Parathyroid adenoma (tissue), 2 donors: ENCODE results near the gene ALAS1.

Experiments used
- H2AFZ ChIP-seq: fragments of 300-600 bp; sonication (generic); one replicate; pipeline ENCODE4 v1.7.0; 2017; ENCODE audit warnings: antibody characterized with exemption, mild to moderate bottlenecking
- H3K27ac ChIP-seq: fragments of 300-600 bp; sonication (generic); one replicate; pipeline ENCODE4 v1.7.0; 2017
- H3K27me3 ChIP-seq: fragments of 300-600 bp; sonication (generic); one replicate; pipeline ENCODE4 v1.7.0; 2017; ENCODE audit warnings: low read length; ENCODE audit not compliant: control insufficient read depth, insufficient read depth
- H3K36me3 ChIP-seq: fragments of 300-600 bp; sonication (generic); one replicate; pipeline ENCODE4 v1.7.0; 2017; ENCODE audit warnings: low read length; ENCODE audit not compliant: control insufficient read depth, insufficient read depth
- H3K4me1 ChIP-seq: fragments of 300-600 bp; sonication (generic); one replicate; pipeline ENCODE4 v1.7.0; 2017; ENCODE audit warnings: control low read depth
- H3K4me2 ChIP-seq: fragments of 300-600 bp; sonication (generic); one replicate; pipeline ENCODE4 v1.7.0; 2017; ENCODE audit warnings: low read length
- H3K4me3 ChIP-seq: fragments of 300-600 bp; sonication (generic); one replicate; pipeline ENCODE4 v1.7.0; 2017; ENCODE audit warnings: low read depth, low read length
- H3K79me2 ChIP-seq: fragments of 300-600 bp; sonication (generic); one replicate; pipeline ENCODE4 v1.7.0; 2017; ENCODE audit warnings: control low read depth
- H3K9ac ChIP-seq: fragments of 300-600 bp; sonication (generic); one replicate; pipeline ENCODE4 v1.7.0; 2017; ENCODE audit warnings: mild to moderate bottlenecking
- H3K9me3 ChIP-seq: fragments of 300-600 bp; sonication (generic); one replicate; pipeline ENCODE4 v1.7.0; 2017; ENCODE audit warnings: low read length; ENCODE audit not compliant: control insufficient read depth
- CTCF ChIP-seq: fragments of 300-600 bp; sonication (generic); IDR thresholded peaks from one replicate; pipeline ENCODE4 v1.7.0; 2017; ENCODE audit warnings: antibody characterized with exemption, mild to moderate bottlenecking
- donor health status: primary hyperparathyroidism.

The ALAS1 gene

GRCh38 chr3:52197842-52198625, at the start of gene ALAS1:
Gene ALAS1, plus strand, starts transcription at chr3:52198160. Its CDS starts 1,082 bp downstream, at chr3:52199242.
- Histone ChIP-seq H3K79me2 (peaks cover 3% of the 10 kb centered on the region), H3K9ac (peak within 1 kb of the TSS; percentile 77), H3K4me2 (peak within 1 kb of the TSS; percentile 96), H3K4me3 (peak within 1 kb of the TSS; percentile 97), H3K36me3 (no peaks in the 10 kb centered on the region), H2AFZ (peak within 1 kb of the TSS; percentile 100), H3K9me3 (no peaks in the 10 kb centered on the region), H3K4me1 (peaks cover 10% of the 10 kb centered on the region), H3K27ac (peak within 1 kb of the TSS; percentile 77), H3K27me3 (no peaks in the 10 kb centered on the region)
- peak; percentile 20 for TF ChIP-seq CTCF

DNA sequence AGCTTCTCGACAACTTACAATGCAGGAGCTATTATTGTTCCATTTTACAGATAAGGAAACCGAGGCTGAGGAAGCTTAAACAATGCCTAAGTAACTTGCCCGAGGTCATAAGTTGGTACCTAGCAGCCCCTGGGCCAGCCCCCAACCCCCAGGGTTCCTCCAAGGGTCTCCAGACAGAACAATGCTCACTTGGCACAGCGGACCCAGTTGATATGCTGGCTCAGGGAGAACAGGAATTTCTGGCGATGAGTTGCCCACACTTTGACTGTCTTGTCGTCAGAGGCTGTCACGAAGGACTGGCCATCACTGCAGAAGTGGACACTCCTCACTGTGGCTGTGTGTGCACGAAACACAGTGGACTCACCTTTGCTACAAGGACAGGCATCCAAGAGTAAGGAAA, 48.9 kb upstream of the ALAS1 start:
- no peaks in the 10 kb centered on the region for H3K36me3 ChIP-seq
- no peak overlapping the region for H3K9ac ChIP-seq
- no peak for TF ChIP-seq CTCF
- H3K4me1 ChIP-seq: peaks cover 9% of the 10 kb centered on the region
- peaks cover under 1% of the 10 kb centered on the region for H3K79me2 ChIP-seq
- no peaks in the 10 kb centered on the region for H3K27me3 ChIP-seq
- no peak overlapping the region for H2AFZ ChIP-seq
- H3K27ac ChIP-seq: no peak overlapping the region
- H3K9me3 ChIP-seq: no peaks in the 10 kb centered on the region
- H3K4me2 ChIP-seq: no peak overlapping the region
- H3K4me3 ChIP-seq: no peak overlapping the region

DNA sequence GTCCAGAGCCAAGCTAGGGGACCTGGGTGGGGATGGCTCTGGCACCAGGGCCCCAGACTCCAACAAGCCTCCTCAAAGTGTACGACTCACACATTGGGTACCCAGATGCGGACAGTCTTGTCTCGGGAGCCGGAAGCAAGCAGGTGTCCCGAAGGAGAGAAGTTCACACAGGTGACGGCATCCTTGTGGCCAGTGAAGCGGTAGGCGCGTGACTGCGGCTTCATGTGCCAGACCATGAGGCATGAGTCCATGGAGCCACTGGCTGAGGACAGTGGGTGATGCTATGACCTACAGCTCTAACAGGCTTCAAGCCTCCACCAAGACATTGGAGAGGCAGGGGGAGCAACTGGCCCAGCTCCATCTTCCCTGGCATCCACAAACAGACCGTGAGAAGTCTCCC, 48.2 kb upstream of the ALAS1 start:
- Histone ChIP-seq H3K4me1 (peaks cover 8% of the 10 kb centered on the region), H3K4me3 (no peak overlapping the region), H3K27me3 (no peaks in the 10 kb centered on the region), H3K36me3 (no peaks in the 10 kb centered on the region), H3K9me3 (no peaks in the 10 kb centered on the region), H3K79me2 (no peaks in the 10 kb centered on the region), H3K27ac (no peak overlapping the region), H3K4me2 (no peak overlapping the region), H2AFZ (no peak overlapping the region), H3K9ac (no peak overlapping the region)
- TF ChIP-seq CTCF: no peak

DNA sequence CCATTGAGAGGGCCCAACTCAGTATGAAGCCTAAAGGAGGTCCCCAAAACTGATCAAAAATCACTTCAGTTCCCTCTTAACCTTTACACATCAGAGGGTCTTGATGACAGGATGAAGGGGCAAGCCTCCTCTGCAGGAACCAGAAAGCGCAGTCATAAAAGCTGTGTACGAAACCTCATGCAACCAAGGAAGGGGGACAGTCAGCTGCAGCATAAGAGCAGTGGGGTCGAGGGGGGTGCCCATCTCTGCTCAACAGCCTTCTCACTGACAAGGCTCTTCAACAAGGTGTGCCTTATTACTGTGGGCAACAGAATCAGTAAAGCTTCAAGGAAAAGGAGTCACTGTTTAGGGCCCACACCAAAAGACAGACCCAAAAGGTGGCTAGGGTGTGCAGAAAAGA, 47.6 kb upstream of the ALAS1 start:
- no peaks in the 10 kb centered on the region for H3K27me3 ChIP-seq

More for the DNA sequence above, 47.6 kb upstream of the ALAS1 start:
- Histone ChIP-seq H3K79me2 (no peaks in the 10 kb centered on the region), H3K4me3 (no peak overlapping the region), H3K4me2 (no peak overlapping the region), H3K4me1 (peaks cover 8% of the 10 kb centered on the region), H3K9ac (no peak overlapping the region), H2AFZ (no peak overlapping the region), H3K9me3 (no peaks in the 10 kb centered on the region), H3K27ac (no peak overlapping the region), H3K36me3 (no peaks in the 10 kb centered on the region)
- TF ChIP-seq CTCF: no peak
